ENCODE data around the gene ARAP1.

The ARAP1 gene

DNA sequence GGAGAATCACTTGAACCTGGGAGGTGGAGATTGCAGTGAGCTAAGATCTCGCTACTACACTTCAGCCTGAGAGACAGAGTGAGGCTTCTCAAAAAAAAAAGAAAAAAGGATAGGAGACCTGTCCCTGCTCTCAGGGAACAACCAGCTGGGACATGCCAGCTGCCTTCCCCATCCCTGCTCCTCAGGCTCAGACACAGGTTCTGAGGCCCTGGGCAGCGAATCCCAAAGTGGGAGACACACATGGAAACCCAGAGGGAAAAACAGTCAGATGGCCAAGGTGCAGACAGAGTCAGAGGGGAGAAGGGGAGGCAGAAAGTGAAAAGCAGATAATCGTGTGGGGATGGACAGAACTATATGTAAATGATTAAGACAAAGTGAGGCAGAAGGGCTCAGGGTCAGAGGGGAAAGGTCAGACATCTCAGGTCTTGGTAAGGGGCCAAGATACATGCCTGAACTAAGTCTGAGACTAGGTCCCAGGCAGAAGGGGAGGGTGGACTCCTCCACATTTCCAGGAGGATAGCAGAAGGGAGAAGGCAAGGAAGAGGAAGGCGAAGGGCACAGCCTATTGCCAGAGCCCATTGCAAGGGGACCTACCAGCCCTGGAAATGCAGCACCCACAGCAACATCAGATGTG lies 27.4 kb upstream of the ARAP1 start:
- DNase-seq = no peak

DNA sequence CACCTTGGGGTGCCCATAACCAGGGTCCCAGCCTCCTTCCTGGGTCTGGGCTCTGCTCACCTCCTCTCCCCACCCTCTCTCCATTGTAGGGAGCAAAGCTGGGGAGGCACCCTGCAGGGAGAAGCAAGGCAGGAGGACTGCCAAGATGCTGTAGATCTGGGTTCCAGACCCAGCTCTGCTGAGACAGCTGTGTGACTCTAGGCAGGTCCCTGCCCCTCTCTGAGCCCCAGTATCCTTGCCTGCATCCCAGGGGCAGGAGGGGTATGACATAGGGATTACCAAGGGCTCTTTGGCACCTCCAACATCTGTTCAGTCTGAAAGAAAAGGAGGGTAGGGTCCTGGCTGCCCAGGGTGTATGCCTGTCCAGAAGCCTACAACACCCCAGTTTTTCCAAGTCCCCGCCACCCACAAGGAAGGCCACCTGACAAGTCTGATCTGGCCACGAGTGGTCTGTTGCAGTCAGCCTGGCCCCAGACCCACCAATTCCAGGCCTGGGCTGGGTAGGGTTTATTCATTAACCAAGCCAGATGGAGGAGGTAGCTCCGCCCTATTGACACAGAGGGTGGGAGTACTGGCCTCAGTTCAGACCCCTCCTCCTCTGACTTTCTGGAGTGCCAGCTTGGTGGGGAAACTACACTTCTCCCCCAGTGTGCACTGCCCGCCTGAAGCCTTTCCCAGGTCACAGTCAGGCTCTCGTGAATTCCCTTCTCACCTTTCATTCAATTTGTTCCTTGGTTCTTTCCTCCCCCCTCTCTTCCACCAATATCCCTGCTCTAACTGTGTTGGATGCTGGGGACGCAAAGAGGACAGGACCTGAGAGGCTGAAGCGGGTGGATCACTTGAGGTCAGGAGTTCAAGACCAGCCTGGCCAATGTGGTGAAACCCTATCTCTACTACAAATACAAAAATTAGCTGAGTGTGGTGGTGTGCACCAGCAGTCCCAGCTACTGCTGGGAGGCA lies 26.6 kb upstream of the ARAP1 start:
- DNase-seq = no peak

DNA sequence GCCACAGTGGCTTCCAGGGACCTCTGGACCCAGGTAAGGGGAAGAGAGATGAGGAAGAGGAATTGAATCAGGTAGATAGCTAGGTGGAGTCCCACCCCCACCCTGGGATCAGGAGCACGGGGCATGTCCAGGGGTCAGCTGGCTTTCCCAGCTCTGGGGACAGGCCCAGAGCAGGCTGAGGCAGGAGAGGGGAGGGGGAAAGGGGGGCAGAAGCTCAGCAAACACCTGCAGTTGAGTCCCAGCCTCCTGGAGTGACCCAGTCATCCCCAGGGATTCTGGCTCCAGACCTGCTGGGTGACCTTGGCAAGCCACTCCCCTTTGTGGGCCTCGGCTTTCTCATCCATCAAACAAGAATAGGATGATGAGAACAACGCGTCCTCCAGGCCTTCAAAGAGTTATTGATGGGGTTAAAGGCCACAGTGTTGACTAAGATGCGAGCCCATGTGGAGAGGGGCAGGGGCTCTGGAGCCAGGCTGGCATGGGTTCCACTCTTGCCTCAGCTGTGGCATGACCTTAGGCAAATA lies 25.6 kb upstream of the ARAP1 start:
- DNase-seq = no peak

DNA sequence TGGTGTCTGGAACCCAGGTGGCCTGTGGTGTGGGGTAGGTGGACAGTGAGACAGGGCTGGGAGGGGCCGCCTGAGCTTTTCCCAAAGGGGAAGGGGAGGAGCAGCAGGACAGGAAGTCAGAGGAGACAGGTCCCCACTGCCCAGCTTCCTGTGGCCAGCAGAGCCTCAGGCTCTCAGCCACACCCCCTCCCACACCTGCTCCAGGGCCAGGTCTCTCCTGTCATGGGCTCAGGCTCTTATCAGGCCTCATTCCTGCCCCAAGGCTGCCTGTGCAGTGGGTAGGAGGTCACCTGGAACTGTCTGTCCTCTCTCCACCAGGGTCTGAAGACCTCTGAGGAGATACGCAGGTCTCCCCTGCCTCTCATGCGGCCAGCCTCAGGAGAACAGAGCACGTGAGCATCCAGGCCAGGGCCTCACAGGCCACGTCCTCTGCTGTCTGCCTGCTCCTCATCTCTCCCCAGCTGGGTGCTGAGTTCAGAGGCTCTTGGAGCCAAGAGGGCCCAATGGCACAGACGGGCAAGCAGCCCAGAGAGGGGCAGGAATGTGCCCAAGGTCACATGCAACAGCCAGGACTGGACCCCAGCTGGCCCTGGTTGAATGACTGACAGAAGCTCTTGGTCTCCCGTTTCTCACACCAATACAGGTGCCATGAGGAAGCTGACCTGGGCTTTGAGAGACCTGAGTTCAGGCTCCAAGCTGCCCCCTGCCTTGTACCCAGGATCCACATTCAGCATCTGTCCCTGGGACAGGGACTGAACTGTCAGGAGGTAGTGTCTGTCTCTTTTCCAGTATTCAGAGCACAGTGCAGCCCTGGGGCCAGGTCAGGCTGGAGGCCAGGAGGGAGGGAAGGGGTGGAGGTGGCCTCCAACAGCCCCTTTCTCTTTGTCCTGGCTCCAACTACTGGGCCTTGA lies 24.9 kb upstream of the ARAP1 start:
- no peak for DNase-seq

DNA sequence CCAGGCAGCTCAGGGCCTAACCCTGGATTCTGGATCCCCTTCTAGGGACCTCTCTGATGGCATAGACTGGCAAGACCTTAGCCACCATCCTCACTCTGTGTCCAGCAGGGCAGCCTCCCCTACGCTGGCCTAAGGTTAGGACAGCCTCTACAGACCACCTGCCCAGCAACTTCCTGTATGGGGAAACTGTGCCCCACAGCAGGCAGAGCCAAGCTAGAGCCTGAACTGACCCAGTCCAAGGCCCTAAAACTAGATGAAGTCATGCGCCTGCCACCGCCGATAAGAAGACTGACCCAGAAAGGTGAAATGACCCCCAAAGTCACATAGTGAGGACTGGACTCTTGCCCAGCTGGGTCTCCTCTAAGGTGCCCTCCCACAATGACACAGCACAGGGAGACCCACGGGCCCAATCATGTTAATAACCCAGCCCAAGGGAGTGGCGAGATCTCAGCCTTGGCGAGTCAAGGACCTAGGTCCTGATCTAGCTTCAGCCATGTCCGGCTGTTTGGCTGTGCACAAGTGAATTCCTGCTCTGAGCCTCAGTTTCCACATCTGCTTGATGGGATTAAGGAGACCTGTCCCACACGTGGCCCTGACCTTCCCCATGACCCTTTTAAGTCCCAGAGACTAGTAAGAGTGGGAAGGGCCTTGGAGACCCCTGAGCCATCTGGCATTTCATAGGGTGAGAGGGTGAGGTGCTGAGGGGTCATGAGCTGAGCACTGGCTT lies 24.1 kb upstream of the ARAP1 start:
- DNase-seq = no peak

DNA sequence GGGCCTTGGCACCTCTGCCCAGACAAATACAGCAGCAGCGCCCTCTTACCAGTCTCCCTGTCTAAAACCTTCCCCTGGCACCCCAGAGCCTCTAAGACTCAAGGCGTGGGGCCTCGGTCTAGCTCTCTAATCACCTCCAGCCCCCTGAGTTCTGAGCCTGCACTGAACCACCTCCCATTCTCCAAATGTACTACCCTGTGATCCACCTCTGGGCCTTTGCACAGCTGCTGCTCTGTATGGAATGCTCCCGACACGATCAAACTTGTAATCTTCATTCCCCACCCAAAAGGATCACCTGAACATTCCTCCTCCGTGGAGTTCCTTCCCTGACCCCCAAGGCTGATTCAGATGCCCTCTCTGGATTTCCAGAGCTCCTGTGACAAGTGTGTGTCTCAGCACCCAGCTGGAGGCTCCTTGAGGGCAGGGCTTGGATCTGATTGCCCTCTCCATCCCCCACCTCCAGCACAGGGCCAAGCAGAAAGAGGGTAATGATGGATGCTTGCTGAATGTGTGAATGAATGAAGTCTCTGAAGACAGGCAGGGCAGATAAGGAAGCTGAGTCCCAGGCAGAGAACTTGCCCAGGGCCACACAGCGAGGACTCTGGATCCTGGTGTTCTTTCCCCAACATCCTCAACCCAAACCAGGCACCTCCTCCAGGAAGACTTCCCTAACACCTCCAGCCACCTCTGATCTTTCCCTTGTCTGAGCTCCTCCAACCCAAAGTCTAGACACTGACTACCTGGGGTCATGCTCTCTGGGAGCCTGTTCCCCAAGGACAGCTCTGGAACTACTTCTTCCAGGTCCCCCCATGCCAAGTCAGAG lies 23.3 kb upstream of the ARAP1 start:
- DNase-seq = no peak

DNA sequence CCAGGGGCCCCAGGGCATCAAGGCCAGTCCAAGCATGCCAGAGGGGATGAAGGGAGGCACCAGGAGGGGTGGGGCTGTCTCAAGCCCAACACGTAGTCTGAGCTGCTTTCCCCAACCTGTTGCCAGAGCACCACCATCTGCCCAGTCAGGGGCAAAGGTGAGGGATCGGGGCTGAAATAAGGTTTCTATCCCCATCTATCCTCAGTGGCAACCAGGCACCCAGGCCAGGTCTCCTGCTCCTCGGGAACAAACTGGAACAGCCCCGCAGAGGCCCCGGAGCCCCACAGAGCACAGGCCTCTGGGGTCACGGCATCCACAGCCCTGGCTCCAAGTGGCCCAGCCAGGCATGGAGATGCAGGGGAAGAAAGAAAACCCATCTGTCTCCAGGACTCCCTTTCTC lies 22.3 kb upstream of the ARAP1 start:
- DNase-seq = no peak

DNA sequence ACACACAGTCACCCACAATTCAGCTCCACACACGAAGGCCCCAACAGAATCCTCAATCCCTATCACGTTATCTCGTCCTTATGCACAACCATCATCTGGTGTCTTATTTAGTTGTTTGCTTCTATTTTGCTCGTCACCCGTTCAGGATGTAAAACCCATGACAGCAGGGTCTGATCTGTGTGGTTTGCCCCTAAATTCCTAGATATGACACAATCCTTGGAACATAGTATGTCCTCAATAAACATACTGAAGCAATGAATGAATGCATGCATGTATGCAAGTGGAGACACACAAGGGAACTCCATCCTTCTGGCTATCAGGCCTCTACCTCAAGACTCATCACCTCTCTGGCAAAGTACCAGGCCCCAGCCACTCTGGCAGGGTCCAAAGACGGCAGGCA lies 21.5 kb upstream of the ARAP1 start:
- DNase-seq = no peak

DNA sequence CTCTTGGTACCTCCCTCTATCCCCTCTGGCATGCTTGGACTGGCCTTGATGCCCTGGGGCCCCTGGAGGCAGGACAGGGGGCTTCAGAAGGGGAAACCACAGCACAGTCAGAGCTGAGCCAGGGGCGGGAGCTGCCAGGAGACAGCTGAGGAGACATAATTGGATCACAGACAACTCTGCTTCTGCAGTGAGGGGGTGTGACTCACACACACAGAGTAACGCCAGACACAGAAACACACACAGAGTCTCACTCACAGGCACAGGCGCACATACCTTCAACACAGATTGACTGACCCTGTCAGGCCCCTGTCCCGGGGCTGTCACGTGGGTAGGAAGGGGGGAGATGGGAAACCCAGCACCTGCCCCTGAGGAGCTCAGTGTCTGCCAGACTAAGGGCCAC lies 21.1 kb upstream of the ARAP1 start:
- no peak for DNase-seq

DNA sequence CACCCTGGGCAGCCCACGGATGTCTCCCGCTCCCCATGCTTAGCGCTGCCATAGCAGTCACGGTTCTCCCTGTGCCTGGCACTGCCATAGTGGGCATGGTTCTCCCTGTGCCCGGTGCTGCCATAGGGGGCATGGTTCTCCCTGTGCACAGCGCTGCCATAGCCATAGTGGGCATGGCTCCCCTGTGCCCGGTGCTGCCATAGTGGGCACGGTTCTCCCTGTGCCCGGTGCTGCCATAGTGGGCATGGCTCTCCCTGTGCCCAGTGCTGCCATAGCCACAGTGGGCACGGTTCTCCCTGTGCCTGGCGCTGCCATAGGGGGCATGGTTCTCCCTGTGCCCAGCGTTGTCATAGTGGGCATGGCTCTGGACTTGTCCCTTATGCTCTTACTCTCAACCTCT lies 19.9 kb upstream of the ARAP1 start:
- DNase-seq = no peak

DNA sequence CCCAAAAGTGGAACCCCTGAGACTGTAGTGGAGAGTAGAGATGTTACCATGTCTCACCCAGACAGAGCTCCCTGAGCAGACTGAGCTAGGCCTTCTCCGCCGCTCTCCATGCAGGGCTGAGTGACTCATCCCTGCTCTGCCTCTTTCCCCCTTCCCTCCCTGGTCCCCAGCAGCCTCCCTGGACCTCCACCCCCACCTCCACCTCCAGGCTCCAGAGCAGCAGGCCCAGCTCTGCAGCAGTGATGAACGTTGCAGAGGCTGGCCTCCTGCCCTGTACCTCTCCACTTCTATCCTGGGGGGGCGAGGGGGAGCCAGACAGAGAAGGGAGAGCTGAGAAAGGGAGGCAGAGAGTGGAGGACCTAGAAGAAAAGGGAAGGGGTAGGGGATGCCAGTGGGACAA lies 19.3 kb upstream of the ARAP1 start:
- no peak for DNase-seq

DNA sequence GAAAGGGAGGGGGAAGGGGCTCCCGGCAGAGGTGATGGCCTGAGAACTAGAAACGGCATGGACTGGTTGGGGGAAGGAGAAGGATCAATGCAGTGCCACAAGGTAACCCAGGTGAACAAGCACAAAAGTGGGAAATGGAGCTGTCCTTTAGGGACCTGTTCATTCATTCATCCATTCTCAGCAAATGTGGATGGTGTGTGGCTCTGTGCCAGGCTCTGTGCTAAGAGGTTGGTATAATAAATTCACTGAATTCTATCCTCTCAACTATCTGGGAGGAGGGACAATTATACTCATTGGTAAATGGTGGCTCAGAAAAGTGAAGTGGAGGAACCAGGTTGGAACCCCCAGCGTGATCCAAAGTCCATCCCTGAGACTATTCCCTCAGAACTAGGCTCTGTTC lies 18.6 kb upstream of the ARAP1 start:
- DNase-seq = no peak

DNA sequence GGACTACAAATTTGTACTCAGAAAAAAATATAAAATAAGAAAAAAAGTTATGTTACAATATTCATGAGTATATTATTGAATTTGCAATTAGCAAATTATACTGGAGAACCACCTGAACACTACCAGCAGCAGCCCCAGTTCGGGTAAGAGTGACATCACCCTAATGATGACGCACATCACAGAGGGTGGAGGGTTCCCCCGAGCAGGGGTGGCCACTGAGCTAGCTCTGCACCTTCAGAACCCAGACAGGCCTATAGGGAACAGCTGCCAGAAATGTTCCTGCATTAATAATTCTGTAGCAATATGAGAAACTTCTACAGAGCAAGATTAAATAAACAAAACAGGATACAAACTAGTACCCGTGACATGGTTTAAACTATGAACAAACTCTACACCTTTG lies 17.5 kb upstream of the ARAP1 start:
- DNase-seq = no peak

DNA sequence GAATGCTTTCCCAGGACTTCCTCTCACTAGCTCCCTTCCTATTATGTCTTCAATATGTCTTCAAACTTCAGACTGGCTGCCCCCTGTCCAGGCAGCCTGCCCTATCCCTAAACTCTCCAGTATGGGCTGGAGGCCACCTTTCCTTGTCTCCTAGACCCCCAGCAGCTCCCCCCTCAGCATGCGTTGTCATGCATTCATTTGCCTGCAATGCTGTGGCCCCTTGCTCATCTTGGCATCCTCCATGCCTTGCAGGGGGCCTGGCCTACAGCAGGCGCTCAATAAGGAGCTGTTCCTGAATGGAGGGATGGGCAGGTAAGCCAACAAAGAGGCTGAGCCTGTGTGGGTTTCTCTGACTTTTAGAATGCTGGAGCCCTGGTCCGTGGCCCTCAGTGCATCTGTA lies 16.4 kb upstream of the ARAP1 start:
- DNase-seq = no peak

DNA sequence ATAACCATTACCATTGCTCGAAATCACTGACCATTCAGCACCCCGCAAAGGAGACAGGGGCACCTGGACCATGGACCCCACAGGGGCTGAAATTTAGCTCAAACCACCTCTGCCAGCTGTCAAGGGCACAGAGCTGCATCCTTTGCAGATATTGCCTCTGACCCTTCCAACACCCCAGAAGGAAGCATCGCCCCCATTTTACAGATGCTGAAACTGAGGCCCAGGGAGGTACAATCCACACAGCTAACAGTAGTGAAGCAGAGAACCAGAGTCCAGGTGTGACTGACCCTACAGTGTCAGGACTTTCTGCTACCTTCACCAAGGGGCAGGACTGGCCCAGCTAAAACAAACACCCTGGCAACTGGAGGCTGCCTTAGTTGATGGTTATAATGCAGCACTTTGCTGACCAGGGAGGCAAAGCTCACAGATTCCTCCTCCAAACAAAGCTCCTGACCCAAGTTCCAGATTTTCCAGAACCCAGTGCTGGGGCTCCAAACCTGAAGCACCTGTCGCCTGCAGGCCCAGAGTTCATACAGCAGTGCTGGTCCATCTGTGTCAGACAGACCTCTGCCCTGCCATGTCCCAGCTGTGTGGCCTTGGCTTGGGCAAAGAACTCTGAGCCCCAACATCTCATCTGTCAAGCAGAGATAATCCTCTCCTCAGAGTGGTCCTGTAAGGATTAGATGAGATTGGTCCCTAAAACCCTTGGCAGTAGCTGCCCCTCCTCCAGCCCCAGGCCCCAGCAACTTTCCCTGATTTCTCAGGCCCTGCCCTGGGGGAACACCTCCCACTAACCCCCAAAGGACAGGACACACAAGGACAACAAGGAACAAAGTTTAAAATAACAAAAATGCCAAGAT lies 15.2 kb upstream of the ARAP1 start:
- no peak for DNase-seq

DNA sequence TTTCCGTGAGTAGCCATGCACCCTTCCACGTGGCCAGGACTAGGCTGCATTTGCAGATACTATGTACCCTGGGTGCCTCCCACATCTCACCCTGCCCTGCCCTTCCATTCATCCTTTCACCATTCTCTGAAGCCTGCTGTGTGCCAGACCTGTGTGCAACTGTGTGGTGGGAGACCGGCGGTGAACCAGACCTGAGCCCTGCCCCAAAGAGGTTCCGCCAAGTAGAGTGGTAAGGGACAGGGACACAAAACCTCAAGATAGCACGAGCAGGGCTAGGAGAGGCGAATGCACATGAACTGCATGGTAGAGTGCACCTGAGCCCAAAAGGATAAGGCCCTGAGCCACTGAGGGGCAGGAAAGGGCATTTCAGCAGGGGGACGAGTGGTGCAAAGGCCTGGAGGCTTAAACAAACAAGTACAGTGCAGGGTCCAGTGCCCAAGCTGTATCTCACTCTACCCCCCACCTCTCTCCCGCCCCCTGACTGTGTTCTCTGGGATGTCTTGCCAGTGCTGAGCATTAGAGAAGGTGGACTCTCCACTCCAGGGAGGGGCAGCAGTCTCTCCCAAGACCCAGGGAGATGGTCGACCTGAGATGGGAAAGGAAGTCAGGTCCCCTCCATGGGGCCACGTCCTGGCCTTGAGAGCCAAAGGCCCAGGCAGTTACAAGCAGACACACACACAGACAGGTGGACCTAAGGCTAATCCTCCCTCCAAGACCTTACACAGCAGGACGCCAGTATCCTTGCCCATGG lies 14.1 kb upstream of the ARAP1 start:
- no peak for DNase-seq

DNA sequence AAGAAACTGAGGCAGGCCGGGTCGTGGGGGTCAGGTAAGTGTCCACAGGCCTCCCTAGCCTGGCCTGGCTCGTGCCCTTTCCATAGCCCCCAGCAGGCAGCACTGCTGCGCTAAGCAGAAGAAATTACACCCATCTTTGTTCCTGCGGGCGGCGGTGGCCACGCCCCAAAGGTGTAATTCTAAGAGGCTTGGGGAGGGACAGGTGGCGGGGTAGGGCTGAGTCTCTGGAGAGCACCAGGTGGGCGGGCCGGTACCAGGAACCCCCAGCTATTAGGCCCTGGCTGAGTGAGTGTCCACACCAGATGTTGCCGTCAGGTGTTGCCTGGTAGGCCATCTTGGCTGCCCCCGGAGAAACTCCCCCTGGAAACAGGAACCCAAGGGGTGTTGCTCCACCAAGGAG lies 12.3 kb upstream of the ARAP1 start:
- DNase-seq = peak; percentile 62

DNA sequence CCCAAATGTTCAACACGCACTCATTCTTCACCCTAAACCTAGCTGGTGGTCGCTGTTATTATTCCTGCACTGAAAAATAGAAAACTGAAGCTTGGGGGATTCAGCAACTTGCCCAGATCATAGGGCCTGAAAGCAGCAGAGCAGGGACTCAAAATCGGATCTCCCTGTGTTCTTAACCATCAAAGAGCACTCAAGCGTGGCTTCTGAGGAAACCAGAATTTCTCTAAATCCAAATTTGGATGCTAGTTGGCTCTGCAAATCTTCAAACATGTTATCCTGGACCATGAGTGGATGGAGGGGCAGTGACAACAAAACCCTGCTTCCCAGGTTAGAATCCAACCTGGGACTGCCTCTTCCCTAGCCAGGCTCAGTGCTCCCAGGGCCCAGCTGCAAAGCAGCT lies 11.6 kb upstream of the ARAP1 start:
- DNase-seq = no peak

DNA sequence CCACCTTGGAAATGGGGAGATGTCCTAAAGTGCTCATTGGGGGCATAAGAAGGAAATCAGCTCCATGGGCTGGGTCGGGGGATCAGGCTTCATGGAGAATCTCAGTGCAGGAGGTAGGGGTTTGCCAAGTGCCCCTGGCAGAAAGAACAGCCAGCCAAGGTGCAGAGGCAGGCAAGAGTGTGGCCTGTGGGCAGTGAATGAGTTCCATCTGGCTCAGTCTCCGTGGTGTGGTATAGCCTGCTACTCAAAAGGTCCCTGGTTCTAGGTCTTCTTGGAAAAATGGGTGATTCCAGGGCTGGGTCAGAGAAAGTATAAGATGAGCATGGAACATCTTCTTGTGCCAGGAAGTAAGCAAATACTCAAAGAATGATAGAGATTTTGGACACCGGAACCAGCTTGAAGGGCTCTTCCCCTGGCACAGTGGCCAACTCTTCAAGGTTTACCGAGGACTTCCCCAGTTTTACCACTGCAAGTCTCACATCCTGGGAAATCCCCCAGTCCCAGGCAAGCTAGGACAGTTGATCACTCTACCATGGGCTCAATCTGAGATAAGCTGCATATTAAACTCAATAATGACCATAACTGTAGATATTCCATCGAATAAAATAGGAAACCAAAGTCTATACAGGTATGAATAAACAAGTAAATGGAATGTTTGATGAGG lies 10.6 kb upstream of the ARAP1 start:
- no peak for DNase-seq

Data from NCI-H2029 (cell line).